Stimulated activated CD4-positive, alpha-beta T cell treated with anti-CD3 and anti-CD28 coated beads, Interleukin-12 subunit alpha, Interleukin-12 subunit beta, amount 100 ng/mL, for 4 hours (primary cell): ENCODE measurements around the gene RNF8.
A peak's percentile ranks its signal among the peaks of the same experiment; 100 is the strongest.
"Not testable (repeated sequence)": the region's sequence is repeated elsewhere in the genome, so short reads cannot be mapped to it uniquely, and the experiment has no call there.

Source experiments
- DNase-seq: peaks from one replicate; pipeline ENCODE4 v3.0.0-alpha.2; 2020

RNF8 gene

GRCh38 chr6:37401658-37402057 lies 47.9 kb downstream of the RNF8 start:
- DNase-seq: not testable (repeated sequence)

- DNase-seq: no peak
These were observed 53.1 kb downstream of the RNF8 start for GRCh38 chr6:37406726-37407341.

DNA sequence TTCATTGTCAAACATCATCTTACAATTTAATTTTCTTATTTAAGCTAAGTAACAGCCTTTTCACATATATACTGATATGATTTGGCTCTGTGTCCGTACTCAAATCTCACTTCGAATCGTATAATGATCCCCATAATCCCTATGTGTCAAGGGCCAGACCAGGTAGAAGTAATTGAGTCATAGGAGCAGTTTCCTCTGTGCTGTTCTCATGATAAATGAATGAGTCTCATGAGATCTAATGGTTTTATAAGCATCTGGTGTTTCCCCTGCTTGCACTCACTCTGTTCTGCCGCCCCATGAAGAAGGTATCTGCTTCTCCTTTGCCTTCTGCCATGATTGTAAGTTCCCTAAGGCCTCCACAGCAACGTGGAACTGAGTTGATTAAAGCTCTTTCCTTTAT lies 54.2 kb downstream of the RNF8 start:
- no peak for DNase-seq

DNA sequence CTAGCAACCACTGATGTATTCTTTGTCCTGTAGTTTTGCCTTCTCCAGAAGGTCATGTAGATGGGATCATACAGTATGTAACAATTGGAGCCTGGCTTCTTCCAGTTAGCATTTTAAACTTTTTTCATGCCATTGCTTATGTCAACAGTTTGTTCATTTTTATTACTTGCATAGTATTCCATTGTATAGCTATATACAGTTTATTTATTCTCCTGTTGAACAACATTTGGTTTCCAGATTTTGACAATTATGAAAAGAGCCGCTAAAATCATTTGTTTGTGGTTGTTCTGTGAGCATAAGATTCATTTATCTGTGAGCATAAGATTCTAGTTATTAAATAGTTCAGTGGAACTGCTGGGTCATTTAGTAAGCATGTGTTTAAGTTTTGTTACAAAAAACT lies 55.7 kb downstream of the RNF8 start:
- no peak for DNase-seq

DNA sequence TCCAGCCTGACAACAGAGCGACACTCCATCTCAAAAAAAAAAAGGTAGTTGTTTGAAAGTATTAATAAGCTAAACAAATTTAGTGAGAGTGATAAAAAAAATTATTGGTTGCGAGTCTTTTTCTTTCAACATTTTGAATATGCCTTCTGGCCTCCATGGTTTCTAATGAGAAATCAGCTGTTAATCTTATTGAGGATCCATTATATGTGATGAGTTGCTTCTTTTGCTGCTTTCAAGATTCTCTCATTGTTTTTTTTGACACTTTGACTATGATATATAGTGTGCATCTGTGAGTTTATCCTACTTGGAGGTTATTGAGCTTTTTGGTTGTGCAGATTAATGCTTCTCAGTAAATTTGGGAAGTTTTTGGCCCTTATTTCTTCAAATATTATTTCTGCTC lies 63.6 kb downstream of the RNF8 start:
- DNase-seq: no peak

- DNase-seq: no peak
These were observed 64.9 kb downstream of the RNF8 start for GRCh38 chr6:37418722-37419121.

DNA sequence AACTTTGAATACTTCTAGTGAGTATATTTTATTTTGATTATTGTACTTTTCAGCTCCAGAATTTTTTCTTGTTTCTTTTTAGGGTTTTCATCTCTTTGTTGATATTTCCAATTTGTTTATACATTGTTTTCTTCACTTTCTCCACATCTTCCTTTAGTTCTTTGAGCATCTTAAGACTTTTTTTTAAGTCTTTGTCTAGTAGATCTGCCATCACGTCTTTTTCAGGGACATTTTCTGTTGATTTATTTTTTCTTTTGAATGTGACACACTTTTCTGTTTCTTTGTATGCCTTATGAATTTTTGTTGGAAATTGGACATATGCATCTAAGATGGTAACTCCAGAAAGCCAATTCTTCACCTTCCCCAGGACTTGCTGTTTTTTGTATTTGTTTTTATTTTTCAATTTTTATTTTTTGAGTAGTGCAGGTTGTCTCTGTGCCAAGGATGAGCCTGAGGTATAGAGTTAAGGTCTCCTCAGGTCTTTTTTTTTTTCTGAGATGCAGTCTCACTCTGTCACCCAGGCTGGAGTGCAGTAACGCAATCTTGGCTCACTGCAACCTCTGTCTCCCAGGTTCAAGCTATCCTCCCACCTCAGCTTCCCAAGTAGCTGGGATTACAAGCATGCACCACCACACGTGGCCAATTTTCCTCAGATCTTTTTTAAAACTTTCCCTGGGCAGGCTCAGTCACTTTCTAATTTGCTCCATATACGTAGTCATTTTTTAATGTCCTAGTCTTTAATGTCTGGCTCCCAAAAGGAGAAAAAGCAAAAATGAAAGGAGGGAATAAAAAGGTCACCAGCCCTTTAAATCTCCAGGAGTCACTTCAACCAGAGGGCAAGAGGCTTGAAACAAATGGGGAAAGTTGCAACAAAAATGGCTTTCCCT lies 72.5 kb downstream of the RNF8 start:
- DNase-seq: no peak

- no peak for DNase-seq
These were observed 73.2 kb downstream of the RNF8 start for GRCh38 chr6:37426945-37427510.

GRCh38 chr6:37429352-37429750 lies 75.6 kb downstream of the RNF8 start:
- DNase-seq: no peak

- DNase-seq: no peak
These were observed 78.8 kb downstream of the RNF8 start for GRCh38 chr6:37432590-37432915.

DNA sequence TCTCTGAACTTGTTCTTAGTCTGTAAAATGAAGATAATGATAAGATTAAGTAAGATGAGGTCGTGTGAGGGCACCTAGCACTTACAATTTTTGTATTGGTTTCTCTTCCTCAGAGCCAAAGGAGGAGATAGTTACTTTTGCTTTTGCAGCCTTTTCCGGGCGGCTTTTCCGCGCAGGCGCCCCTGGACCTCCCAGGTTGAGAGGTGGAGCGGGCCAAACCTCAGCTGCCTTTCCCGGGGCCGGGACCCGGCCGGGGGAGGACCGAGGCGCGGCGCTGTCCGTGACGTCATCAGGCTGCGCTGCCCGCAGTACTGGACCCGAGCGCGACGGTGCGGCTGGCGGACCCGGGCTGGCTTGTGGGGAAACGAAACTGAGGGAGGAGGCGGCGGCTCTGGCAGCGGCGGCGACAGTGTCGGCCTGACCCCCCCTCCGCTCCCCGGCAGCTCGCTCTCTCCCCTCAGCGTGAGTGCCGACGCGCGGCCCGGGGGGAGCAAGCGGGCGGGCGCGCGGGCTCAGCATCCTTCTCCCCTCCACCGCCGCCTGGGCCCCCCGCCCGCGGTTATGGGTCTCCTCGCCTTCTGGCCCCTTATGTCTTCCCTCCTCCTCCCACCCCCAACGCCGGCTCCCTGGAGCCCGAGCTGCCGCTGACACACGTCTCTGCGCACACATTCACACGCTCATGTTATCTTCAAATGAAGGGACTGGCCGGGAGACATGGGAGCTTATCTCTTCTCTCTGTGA lies 79.3 kb downstream of the RNF8 start, which contains the start of gene CMTR1:
Gene CMTR1 (plus strand): TSS at position 306 of the 741 bp plus-strand sequence. CDS start 2,409 bp downstream, outside the sequence.
- peak; percentile 96 for DNase-seq

- DNase-seq: peak; percentile 38
These were observed 80.0 kb downstream of the RNF8 start for GRCh38 chr6:37433657-37434271.

- no peak for DNase-seq
These were observed 81.6 kb downstream of the RNF8 start for GRCh38 chr6:37435373-37435772.

DNA sequence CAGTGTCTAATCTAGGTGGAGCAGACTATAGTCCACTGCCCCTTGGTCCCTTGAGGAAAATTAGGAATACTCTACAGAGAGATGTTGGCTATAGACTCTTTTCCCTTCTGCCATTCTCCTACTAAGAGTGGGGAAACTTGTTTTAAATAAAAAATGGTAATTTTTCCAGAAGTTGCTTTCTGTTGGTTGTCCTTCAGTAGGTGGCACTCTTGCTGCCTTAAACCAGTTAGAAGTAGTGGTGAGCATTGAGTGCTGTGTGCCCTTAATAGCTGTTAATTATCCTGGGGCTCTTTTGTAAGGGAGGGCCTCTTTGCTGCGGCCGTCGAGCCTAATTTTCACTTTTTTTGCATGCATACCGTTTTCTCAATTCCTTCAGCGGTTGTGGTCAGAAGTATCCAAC lies 82.0 kb downstream of the RNF8 start:
- DNase-seq: no peak

DNA sequence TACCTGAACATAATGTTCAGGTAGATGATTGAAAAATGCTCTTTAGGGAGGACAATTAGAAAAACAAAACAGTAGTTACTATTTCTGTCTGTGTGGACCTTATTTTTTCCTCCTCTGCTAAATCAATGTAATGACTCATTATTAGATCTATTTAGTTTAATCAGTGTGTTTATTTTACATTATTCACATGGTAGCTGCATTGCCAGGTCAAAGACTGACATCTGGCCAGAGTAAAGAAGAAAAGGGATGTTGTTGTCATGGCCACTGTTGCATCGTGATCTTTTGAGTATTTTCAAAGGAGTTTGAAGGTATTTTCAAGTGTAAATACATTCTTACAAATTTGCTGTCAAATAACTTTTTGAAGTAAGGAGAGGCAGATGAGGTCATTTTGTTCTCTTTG lies 85.1 kb downstream of the RNF8 start:
- DNase-seq: no peak

DNA sequence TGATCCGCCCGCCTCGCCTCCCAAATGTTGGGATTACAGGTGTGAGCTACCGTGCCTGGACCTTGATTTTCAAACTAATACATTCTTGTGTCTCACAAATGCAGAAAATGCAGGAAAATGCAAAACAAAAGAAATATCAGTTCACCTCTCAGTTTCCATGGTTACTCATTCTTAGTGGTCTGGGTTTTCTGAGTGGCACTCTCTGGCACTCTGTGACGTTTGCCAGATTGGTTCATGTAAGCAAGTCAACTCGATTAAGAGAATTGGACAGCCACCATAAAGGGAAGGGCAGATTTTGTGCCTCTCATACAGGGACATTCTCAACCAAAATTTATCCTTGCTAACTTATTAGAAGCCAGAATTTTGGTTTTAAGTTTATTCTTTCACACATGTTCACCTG lies 87.9 kb downstream of the RNF8 start:
- no peak for DNase-seq

- DNase-seq: no peak
These were observed 88.8 kb downstream of the RNF8 start for GRCh38 chr6:37442416-37443215.

DNA sequence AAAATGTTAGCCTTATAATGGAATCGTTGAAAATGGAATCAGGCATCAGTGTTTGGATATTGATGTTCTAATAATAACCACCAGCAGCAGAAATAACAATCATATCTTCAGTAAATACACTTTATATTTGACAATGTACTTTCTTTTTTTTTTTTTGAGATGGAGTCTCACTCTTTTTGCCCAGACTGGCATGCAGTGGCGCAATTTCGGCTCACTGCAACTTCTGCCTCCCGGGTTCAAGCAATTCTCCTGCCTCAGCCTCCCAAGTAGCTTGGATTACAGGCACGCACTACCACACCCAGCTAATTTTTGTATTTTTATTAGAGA lies 89.4 kb downstream of the RNF8 start:
- not testable (repeated sequence) for DNase-seq
